PFSK-1 (cell line): ENCODE data around the gene HYCC1.

Experiments used
- FOXP2 ChIP-seq: optimal IDR thresholded peaks from 2 replicates; pipeline ENCODE3; 2011; ENCODE audit warnings: borderline replicate concordance, control low read depth, inconsistent platforms; ENCODE audit not compliant: insufficient read depth; ENCODE audit errors: extremely low read length, extremely low read depth
- POLR2AphosphoS5 ChIP-seq: IDR thresholded peaks from 2 replicates; pipeline ENCODE4 v1.6.1; 2012; ENCODE audit warnings: low read depth, mild to moderate bottlenecking, control low read depth, low read length, moderate library complexity
- REST ChIP-seq, 2 experiments: IDR thresholded peaks; 2 replicates each; pipeline versions ENCODE4 v1.6.1 to v1.8.0; 2011 to 2012; ENCODE audit warnings: low read depth in 2 of 2, low read length in 2 of 2, control low read depth in 1 of 2, inconsistent platforms in 1 of 2, mild to moderate bottlenecking in 1 of 2, moderate library complexity in 1 of 2; ENCODE audit not compliant: insufficient read depth in 1 of 2
- SIN3A ChIP-seq: IDR thresholded peaks from 2 replicates; pipeline ENCODE4 v1.6.1; 2012; ENCODE audit warnings: mild to moderate bottlenecking, low read length, moderate library complexity, borderline replicate concordance; ENCODE audit not compliant: insufficient read depth
- TAF1 ChIP-seq: IDR thresholded peaks from 2 replicates; pipeline ENCODE4 v1.6.1; 2012; ENCODE audit warnings: low read length, control low read depth, borderline replicate concordance; ENCODE audit not compliant: insufficient read depth

Gene HYCC1

GRCh38 chr7:23002698-23003097, 11.2 kb downstream of the HYCC1 start:
- no peak for TF ChIP-seq TAF1
- TF ChIP-seq POLR2AphosphoS5 = no peak
- no peak for TF ChIP-seq FOXP2
- no peak for TF ChIP-seq REST (IDR thresholded peaks at IDR 0.05; ENCODE audit: insufficient read depth in 1 of 2, low read depth in 2 of 2, low read length in 2 of 2)
- no peak for TF ChIP-seq SIN3A

GRCh38 chr7:23001610-23002009, 12.3 kb downstream of the HYCC1 start:
- TF ChIP-seq REST (IDR thresholded peaks at IDR 0.05; ENCODE audit: insufficient read depth in 1 of 2, low read depth in 2 of 2, low read length in 2 of 2) (no peak), SIN3A (no peak), FOXP2 (no peak), POLR2AphosphoS5 (no peak), TAF1 (no peak)

GRCh38 chr7:23000597-23001360, 13.2 kb downstream of the HYCC1 start:
- TF ChIP-seq FOXP2 (no peak), SIN3A (no peak), REST (IDR thresholded peaks at IDR 0.05; ENCODE audit: insufficient read depth in 1 of 2, low read depth in 2 of 2, low read length in 2 of 2) (no peak), POLR2AphosphoS5 (no peak), TAF1 (no peak)

DNA sequence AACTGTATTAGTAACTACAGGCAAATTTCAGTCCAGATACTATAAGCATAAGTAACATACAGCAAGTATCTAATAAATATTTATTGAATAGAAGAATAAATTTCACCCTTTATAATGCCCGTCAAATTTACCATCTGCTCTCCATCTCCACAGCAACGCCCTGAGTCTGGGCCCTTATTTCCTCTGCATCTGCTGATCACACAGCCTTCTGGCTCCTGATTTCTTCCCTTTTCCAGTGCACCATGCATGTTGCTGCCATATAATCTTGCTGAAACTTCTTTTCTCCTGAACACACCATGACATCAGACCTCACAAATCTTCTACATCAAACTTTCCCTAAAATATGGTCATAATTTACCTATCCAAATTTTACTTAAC, 15.4 kb downstream of the HYCC1 start:
- TF ChIP-seq SIN3A = no peak
- no peak for TF ChIP-seq TAF1

DNA sequence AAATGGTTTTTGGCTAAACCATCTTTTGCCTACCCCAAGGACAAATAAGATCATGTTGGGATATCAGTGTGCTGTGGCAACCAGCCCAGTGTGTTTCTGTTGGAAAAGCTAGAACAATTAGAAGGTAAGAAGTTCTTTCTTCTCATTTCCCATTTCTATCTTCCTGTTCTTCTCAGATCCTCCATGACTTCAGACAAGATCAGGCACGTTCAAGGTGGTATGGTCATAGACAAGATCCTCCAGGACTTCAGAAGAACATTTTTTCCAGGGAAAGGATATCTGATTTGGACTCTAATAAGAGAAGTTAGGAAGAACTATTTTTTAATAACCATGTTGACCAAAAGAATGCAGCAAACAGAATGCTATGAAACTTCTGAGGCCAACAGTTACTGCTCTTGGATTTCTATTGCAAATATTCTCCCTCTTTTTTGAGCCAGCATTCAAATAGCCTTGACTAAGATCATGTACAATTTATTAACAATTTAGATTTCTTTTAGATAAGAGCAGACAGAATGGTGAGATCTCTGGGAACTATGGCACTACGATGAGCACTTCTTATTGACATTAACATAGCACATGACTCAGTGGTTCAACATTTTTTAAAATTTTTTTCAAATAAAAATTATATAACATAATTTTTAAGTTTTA, 15.9 kb downstream of the HYCC1 start:
- no peak for TF ChIP-seq FOXP2
- no peak for TF ChIP-seq REST (IDR thresholded peaks at IDR 0.05; ENCODE audit: insufficient read depth in 1 of 2, low read depth in 2 of 2, low read length in 2 of 2)
- TF ChIP-seq POLR2AphosphoS5 = no peak
- TF ChIP-seq TAF1 = no peak
- no peak for TF ChIP-seq SIN3A
